Left ventricle myocardium superior (tissue), 1 donor: Measurements from ENCODE around the gene SH3RF3. TPM values are rescaled to one million over a fixed set of nuclear protein-coding genes. Genes with fewer than 3 reads are reported as not detected.
A peak's percentile ranks its signal among the peaks of the same experiment; 100 is the strongest.

Experiments used
- ATAC-seq: fragments of 200-7000 bp; cut with Tn5 transposase; one replicate; pipeline ENCODE4 v1.9.1; 2020; ENCODE audit warnings: mild to moderate bottlenecking, moderate library complexity
- DNase-seq: peaks from one replicate; pipeline ENCODE4 v3.0.0-alpha.2; 2020
- intact Hi-C: fragments of 100-400 bp; cut with micrococcal nuclease; formaldehyde crosslinking; loops from one replicate; pipeline ENCODE4 v1.11.0; 2022
- total RNA-seq: library from RNA; stranded (reverse); fragmentation: NEBNext Ultra II Directional; extraction: Animal tissue kit (Norgen Biotek cat#: 25700); gene quantifications from one replicate; pipeline ENCODE4 v1.2.1, GENCODE V29; 2021
- donor health status: DM: no; HTN: yes; CAD: no; lungs with severe emphysema.

Gene SH3RF3
- total RNA-seq, 1 donor from 2014 or later: 7.4 TPM

DNA sequence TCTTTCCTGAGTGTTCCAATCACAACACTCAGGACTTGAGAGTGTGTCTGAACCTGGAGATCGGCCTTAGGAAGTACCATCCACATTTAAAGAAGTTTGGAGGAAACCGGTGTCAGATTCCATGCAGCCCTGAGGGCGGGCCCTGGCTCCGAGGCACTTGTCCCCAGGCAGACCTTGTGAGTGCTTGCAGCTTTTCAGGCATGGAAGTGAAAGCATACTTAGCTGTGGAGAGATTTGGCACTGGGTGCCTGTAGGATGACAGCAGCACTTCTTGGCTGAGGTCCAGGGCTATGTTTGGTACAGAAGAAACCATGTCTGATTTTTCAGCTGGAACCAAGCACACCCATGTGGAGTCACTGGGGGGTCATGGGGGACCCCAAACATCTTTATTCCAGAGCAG lies 253.9 kb downstream of the SH3RF3 start:
- ATAC-seq: peak; percentile 96
- intact Hi-C loops: no loop called here
- DNase-seq: peak; percentile 78

DNA sequence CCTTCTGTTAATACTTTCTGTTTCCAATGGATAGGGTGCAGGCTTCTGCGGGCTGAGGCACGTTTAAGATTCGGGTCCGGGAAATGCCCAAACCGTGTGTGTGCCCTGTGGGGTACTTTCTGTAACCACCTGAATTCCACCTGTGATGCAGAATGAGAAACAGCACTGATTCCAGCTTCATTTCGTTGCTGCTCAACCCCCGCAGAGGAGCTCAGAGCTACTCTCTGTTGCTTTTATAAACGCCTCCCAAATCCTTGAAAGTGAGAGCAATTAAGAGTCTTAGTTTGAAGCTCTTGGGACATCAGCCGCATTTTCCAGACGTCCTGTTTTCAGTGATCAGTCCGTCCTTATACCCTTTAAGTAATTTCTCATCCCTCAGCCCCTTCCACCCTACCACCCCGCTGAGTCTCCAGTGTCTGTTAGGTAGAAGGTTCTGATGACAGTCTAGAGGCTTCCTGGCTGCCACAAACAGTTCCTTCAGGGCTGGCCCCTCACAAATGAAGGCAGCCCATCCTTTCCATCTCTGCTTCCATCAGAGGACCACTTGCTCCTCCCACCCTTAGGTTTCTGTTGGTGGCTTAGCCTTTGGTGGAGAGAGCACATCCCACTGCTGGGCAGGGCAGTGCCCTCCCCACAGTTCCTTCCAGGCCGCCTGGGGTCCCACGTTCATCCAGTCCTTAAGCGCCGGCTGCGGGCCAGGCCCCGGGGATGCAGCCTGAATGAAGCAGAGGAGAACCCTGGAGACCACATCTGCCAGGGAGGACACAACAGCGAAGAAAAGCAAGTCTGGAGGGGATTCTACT lies 254.7 kb downstream of the SH3RF3 start:
- intact Hi-C loops: no loop called here
- DNase-seq: no peak
- ATAC-seq: no peak

DNA sequence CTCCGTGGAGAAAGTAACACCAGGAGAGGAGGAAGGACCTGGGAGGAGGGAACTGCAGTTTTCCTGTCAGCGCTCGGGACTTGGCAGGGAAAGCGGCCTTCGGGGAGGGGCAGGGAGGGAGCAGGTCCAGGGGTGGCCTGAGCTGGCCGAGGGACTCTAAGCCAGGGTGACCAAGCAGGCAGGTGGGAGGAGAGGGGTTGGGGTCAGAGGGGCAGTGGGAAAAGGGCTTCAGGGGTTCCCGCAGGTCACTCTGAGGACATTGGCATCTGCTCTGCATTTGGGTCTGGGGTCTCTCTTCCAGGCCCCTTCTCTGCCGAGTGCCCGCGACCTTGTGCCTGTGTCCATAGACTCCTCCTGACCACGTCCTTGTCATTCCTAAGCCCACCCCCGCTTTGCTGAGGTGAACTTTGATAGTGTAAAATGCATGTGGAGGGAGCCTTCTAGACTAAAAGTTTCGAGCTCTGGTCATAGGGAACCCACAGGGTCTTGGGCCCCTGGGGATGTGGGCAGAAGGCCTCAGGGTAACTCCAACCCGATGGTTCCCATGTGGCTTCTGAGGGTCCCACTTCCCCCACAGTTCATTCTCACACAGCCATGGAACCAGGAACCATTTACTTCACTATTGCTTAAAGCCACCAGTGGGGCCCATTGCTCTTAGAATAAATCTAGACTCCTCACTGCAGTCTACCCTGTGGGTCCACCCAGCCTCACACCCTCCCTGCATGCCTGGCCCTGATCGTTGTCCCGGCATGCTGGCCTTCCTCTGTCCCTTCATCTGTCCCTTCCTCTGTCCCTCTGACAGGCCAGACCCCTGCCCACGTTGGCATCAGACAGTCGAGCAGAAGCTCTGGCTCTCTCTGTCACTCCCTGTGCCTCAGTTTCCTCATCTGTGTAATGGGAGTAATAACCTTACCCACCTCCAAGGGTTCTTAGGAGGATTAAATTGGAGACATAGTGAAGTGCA lies 255.6 kb downstream of the SH3RF3 start:
- DNase-seq: no peak
- ATAC-seq: peak; percentile 62
- intact Hi-C loops: no loop called here

DNA sequence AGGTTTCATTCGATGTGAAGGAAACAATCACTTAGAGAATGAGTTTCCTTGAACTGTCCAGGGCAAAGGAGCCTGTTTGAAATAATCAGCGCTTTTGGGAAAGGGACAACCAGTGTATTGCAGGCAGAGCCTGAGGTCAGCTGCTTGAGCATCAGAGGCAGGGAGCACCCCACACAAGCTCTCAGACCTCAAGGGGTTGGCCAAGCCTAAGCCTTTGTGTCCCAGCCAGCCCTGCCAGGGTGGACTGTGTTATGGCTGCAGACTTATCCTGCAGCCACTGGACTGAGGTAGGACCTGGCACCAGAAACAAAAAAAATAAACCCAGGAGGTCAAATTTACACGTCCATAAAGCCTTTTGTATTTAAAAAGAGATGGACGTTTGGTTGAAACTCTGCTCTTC lies 256.5 kb downstream of the SH3RF3 start:
- ATAC-seq (no peak), DNase-seq (no peak)
- intact Hi-C loops: no loop called here

DNA sequence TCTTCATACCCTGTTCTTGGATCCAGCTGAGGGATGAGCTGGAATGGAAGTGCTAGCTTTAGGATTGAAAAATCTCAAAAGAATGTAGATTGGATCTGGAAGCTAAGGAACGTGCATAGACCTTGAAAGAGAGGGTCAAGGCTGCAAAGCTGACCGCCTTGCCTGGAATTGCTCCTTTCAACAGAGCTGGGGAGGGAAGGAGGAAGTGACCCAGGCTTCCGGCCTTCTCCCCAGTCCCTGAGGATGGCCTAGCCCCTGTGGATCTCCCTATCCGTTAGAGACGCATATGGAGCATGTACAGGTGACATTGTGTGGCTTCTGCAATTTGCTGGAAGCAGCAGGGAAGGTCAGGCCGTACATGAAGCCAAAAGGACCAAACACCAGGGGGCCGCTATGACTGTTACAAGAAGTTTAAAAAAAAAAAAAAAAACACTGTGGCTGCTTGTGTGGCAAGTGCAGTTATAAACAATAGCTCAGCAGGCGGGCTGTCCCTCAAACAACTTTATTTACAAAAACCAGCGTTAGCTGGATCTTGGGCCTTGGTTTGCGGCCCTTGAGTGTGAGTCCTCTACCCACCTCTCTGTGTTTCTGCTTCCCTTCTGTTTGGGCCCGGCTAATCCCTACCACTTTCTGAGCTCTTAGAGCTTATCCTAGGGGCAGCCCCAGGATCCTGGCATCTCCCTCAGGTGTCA lies 257.1 kb downstream of the SH3RF3 start:
- intact Hi-C loops: no loop called here
- DNase-seq: no peak
- ATAC-seq: no peak

DNA sequence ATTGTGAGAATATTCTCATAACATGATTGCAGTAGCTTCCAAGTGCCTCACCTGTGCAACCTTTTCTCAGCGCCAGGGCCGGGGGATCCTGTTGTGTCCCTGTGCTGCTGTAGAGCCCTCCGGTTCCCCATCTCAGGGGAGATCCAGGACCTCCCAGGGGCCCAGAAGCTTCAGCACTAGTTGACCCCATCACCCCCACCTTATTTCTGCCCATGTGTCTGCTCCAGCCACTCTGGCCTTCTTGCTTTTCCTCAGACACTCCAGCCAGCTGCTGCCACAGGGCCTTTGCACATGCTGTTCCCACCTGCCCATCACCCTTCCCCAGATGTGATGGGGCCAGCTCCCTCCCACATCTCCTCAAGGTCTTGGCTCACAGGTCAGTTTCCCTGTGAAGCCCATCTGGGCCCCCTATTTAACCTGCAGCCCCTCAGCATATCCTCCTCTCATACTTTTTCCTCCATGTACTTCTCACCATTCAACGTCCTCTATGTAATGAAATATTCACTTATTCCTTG lies 258.3 kb downstream of the SH3RF3 start:
- intact Hi-C loops: no loop called here
- ATAC-seq (no peak), DNase-seq (no peak)

DNA sequence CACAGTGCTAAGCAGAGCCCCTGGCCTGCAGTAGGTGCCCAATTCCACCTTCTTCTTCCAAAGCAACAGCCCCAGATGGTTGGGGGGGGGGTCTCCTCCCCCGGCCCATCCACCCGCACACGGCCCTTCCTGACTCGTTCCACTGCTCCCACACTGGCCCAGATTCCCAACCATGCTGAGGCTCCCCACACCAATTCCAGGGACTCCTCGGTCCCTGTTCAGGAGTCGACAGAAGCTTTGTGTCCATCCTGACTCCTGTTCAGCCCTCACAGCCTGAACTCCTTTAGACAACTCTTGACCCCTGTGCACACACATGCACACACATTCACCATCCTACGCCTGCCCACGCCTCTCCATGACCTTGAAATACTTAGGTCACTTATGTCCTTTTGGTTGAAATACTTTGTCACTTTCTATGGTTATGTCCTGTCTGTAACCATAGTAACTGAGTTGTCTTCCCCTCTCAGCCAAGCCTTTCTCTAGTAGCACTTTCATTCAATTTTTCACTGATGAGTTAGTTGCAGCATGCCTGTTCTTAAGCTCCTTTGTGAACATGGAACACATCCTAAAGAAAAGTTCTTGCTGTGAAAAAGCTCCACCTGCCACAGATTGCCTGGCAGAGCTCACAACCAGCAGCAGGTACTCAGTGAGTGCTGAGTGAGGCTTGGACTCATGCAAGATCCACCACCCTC lies 258.9 kb downstream of the SH3RF3 start:
- no peak for ATAC-seq
- DNase-seq: no peak
- intact Hi-C loops: no loop called here

DNA sequence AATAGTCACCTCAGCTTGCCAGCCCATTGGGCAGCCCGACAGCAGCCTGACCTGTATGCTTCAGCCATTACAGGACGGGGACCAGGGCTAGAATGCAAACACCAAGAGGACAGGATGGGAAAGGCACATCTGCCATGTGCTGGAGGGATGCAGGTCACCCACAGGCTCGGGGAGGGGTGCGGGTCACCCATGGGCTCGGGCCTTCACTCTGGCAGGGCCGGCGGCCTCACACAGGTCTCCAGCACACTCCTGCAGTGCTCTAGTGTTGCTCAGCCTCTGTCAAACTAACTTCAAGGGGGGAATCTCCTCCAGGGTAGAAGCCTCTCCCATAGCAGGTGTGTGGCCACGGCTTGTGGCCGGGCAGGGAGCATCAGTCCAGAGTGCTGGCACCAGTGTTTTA lies 262.2 kb downstream of the SH3RF3 start:
- DNase-seq: no peak
- no peak for ATAC-seq

DNA sequence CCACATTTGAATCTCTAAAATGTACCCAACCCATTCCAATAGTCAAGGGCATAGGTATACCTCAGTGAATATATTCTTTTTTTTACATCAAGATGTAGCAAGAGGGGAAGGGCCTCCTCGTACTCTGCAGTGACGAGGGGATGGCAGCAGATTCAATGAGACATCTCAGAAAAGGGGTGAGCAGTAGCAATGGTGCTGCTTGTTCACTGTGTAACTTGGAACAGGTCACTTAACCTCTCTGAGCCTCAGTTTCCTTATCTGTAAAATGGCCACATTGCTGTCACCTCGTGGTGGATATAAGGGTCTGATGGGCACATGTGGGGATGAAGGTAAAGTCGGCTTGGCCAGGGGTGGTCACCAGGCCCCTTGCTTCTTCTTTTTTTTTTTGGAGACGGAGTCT lies 263.1 kb downstream of the SH3RF3 start:
- ATAC-seq (no peak), DNase-seq (no peak)
- intact Hi-C loops: no loop called here

More for the DNA sequence above, 262.2 kb downstream of the SH3RF3 start:
- intact Hi-C loops: no loop called here

DNA sequence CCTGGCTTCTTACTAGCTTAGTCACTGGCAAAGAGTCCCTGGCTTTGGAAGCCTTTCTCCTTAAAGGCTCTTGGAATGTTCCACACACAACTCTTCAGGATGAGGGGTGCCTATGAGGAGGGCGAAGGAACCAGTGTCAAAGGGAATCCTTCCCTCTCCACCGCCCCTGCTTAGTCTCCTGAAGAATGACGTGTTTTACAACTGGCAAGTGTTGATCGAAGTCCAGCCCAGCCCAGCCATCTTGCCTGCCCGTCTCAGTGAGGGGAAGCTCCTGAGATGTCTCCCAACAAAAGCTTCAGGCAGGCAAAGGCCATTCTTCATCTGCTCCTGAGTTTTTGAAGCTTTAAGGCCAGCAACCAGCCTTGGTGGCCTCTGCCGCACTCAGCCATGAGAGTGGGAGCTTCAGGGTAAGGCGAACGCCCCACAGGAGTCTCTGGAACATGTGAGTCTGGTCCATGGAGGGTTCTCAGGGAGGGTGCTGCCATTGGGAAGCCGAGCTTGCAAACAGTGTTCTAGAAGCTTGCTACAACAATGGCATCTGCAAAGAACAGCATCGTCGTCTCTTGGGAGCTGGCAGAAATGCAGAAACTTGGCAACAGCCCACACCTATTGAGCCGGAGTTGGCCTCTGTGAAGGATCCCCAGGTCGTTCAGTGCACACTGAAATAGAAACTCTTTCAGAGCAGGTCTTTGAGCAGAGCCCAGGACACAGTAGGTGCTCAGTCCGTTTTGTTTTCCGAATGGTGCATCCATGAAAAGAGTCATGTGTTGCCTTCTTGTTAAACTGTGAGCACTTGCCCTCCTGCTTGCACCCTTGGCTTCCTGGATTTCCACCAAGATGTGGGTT lies 264.0 kb downstream of the SH3RF3 start:
- peak; percentile 49 for ATAC-seq
- DNase-seq: no peak
- intact Hi-C loops: no loop called here

DNA sequence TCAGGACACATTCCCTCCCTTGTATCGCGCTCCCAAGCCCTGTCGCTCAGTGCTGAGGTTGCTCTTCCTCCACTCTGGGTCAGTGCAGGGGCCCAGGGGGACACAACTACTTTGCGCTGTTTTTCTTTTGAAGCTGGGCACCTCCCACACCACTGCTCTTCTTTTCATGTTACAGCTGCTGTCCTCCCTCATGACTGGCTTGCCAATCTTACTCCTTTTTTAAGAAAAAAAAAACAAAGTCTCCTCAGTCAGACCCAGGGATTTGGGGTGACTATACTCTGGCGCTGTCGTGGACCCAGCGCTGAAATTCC lies 264.6 kb downstream of the SH3RF3 start:
- ATAC-seq: no peak
- DNase-seq: no peak
- intact Hi-C loops: no loop called here

DNA sequence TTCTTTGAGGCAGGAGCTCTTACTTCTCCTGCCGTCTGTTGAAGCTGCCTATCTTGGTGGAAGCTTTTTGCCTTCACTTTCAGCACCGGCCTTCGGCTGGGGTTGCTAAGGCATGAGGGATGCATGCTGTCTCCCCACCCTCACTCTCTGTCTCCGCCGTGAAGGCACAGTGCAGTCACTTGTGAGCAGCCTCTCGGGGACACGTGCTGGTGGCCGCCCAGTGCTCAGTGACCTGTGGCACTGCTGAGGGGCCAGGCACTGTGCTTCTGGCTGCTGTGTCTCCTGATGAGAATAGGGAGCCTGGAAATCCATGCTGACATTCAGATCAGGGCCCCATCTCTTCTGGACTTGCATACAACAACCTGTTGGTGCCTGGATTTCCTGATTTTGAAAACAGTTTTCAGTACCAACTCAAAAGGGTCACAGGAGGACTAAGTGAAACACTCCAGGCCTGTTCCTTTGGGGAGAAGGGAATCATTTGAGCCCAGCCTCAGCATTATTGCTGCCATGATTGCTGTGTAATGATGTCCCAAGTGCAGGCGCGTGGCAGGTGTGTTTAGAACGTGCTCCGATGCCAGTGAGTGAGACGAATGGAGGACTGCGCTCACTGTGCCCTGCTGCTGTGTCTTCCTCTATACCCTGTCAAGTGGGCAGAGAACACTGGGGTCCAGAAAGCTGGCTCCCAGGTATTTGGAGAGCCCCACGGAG lies 266.6 kb downstream of the SH3RF3 start:
- intact Hi-C loops: no loop called here
- ATAC-seq (no peak), DNase-seq (no peak)

DNA sequence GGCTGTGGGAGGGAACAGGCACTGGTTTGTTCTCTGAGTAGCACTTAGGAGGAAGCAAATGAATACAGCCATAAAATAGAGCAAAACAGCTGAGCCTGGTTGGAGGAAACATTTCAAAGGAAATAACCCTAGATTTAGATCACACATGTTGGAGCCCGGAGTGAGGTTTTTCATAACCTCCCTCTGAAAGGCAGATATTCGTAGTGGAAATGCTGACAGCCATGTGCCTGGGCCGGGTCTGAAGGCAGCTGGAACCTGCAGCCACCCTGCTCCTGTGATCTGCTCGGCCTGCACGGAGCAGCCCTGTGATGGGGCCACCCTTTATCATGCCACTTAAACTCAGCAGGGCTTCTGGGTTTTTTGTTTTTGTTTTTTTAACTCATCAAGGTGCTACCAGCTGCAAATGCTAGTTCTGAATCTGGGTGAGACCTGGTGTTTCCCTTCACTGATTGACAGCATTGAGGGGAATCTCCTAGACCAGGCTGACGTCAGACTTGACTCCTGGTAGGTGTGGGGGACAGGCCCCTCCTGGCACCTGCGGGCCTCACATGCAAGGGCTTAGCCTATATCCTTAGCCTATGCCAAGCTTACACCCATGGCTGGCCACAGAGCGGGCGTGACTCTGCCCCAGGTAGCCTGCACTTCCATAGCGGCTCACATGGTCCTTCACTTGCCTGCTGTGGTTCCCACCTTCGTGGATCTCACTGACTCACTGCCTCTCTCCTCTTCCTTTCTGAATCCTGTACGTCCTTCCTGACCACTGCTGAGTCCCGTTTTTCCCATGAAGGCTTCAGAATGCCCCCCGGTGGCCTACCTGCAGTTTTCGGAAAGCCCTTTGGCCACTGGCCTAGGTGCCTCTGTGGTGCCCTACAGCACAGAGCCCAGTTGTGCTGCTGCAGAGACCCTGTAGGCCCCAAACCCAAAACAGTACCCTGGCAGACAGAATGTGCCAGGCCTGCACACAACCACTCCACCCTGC lies 267.5 kb downstream of the SH3RF3 start:
- intact Hi-C loops: no loop called here
- DNase-seq: no peak

DNA sequence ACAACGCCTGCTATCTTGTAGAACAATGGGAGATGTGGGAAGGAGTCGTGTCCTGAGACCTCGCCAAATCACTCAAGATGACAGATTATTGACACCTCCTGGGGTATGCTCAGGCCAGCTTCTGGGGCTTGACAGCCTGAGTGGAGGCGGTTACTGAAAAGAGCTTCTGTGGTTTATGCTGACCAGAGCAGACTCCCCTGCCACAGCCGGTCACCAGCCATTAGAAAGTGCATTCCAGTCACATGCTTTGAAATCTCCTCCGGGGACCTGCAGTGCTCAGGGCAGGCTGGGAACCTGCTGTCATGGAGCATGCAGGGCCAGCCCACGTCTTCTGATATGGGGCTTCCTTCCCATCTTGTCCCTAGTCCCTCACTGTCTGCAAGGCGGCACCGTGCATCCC lies 268.9 kb downstream of the SH3RF3 start:
- intact Hi-C loops: no loop called here
- ATAC-seq (no peak), DNase-seq (no peak)

More for the DNA sequence above, 267.5 kb downstream of the SH3RF3 start:
- ATAC-seq: no peak

DNA sequence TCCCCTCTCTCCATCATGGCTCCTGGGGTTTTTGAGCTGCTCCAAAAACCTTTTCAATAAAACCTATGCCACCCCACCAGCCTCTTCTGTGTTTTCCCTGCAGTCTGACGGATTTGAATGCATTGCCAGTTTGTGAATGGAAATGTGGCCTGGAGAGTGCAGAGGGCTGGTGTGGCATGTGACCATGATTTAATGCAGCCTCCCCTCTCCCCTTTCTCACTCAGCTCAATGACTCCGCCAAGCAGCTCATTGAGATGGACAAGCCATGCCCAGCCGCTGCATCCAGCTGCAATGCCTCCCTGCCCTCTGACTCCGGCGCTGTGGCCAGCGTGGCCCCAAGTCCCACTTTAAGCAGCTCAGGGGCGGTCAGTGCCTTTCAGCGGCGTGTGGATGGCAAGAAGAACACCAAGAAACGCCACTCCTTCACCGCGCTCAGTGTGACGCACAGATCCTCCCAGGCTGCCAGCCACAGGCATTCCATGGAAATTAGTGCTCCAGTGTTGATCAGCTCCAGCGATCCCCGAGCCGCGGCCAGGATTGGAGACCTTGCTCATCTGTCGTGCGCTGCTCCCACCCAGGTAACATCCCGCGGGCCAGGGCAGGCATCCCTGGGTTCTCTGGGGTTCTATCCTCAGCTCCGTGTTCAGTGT lies 269.5 kb downstream of the SH3RF3 start:
- intact Hi-C loops: no loop called here
- DNase-seq (no peak), ATAC-seq (no peak)

DNA sequence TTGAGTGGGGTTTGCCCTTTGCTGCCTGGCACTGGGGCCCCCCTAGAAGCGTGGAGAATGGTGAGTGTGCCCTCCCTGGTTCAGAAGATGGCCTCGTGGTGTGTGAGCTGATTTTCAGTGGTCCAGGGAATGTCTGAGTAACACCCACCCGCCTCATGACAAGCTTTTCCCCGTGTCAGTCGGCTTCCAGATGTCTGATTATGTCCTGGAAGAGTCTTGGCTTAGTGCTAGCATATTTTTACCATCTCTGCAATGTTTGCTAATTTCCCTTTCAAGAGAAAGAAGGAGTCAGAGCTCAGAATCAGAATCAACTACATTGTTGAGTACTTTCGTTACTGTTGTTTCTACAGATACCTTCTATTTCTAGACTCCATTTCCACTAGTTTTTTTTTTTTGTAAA lies 270.1 kb downstream of the SH3RF3 start:
- intact Hi-C loops: no loop called here
- no peak for ATAC-seq
- DNase-seq: no peak
